Osteoblast (primary cell): ENCODE results near the gene PSME2. TPM values are rescaled to one million over a fixed set of nuclear protein-coding genes. Genes with fewer than 3 reads are reported as not detected.

ENCODE experiments used
- DNase-seq: peaks from one replicate; pipeline ENCODE4 v3.0.0; 2011; ENCODE audit warnings: low spot score, mixed read lengths; ENCODE audit not compliant: insufficient read length; ENCODE audit errors: missing footprints
- H2AFZ ChIP-seq: 2 replicates; pipeline ENCODE4 v1.6.0; 2011; ENCODE audit warnings: mild to moderate bottlenecking, low read length
- H3K27ac ChIP-seq: 2 replicates; pipeline ENCODE4 v1.5.1; 2011; ENCODE audit warnings: mild to moderate bottlenecking, low read depth, low read length, moderate library complexity
- H3K27me3 ChIP-seq: 2 replicates; pipeline ENCODE4 v1.6.0; 2012; ENCODE audit warnings: mild to moderate bottlenecking, control low read depth, inconsistent platforms, low read length, moderate library complexity; ENCODE audit not compliant: insufficient read depth
- H3K36me3 ChIP-seq: 2 replicates; pipeline ENCODE4 v1.5.1; 2011; ENCODE audit warnings: mild to moderate bottlenecking, low read length, control low read depth, moderate library complexity; ENCODE audit not compliant: insufficient read depth
- H3K4me1 ChIP-seq: 2 replicates; pipeline ENCODE4 v1.5.1; 2011; ENCODE audit warnings: mild to moderate bottlenecking, low read length, control low read depth, moderate library complexity; ENCODE audit not compliant: insufficient read depth
- H3K4me2 ChIP-seq: 2 replicates; pipeline ENCODE4 v1.6.0; 2011; ENCODE audit warnings: mild to moderate bottlenecking, low read length; ENCODE audit not compliant: insufficient read depth
- H3K4me3 ChIP-seq: fragments of 200-600 bp; sonication (generic); 3 replicates; pipeline ENCODE4 v1.5.1; 2012; ENCODE audit warnings: mild to moderate bottlenecking, low read length, inconsistent platforms; ENCODE audit not compliant: insufficient read depth
- H3K79me2 ChIP-seq: 2 replicates; pipeline ENCODE4 v1.6.0; 2012; ENCODE audit warnings: mild to moderate bottlenecking, low read length, control low read depth, inconsistent platforms; ENCODE audit not compliant: insufficient read depth
- H3K9me3 ChIP-seq: 2 replicates; pipeline ENCODE4 v1.5.1; 2011; ENCODE audit warnings: low read depth, low read length, control low read depth
- H4K20me1 ChIP-seq: 2 replicates; pipeline ENCODE4 v1.6.0; 2012; ENCODE audit warnings: mild to moderate bottlenecking, low read length, control low read depth; ENCODE audit not compliant: insufficient read depth
- CTCF ChIP-seq: IDR thresholded peaks from 2 replicates; pipeline ENCODE4 v1.5.1; 2011; ENCODE audit warnings: mild to moderate bottlenecking, low read depth, low read length, moderate library complexity; ENCODE audit errors: extremely low read depth
- total RNA-seq: library from RNA; depleted of rRNA; stranded (reverse); fragments of >200 nt; gene quantifications from 2 replicates; pipeline ENCODE4 v1.2.3, GENCODE V29; 2012

The PSME2 gene
- total RNA-seq, 1 donor = 55.7 TPM

GRCh38 chr14:24179294-24179960, 33.0 kb upstream of the PSME2 start:
- no peak for TF ChIP-seq CTCF
- H3K4me2 ChIP-seq = no peak overlapping the region
- no peak overlapping the region for H3K4me3 ChIP-seq

GRCh38 chr14:24178399-24179178, 32.2 kb upstream of the PSME2 start:
- Histone ChIP-seq H3K27me3 (no peaks in the 10 kb centered on the region), H3K4me1 (peaks cover 7% of the 10 kb centered on the region), H3K4me3 (no peak overlapping the region), H3K27ac (no peak overlapping the region), H4K20me1 (no peaks in the 10 kb centered on the region), H2AFZ (no peak overlapping the region), H3K4me2 (no peak overlapping the region), H3K79me2 (no peaks in the 10 kb centered on the region), H3K9me3 (no peaks in the 10 kb centered on the region), H3K36me3 (peaks cover 57% of the 10 kb centered on the region)
- peak; percentile 46 for DNase-seq
- TF ChIP-seq CTCF = no peak

More at GRCh38 chr14:24179294-24179960, 33.0 kb upstream of the PSME2 start:
- no peaks in the 10 kb centered on the region for H3K27me3 ChIP-seq
- peak; percentile 19 for DNase-seq
- peaks cover 64% of the 10 kb centered on the region for H3K36me3 ChIP-seq
- no peaks in the 10 kb centered on the region for H4K20me1 ChIP-seq
- no peaks in the 10 kb centered on the region for H3K79me2 ChIP-seq
- H3K9me3 ChIP-seq = no peaks in the 10 kb centered on the region
- H2AFZ ChIP-seq = no peak overlapping the region
- peak overlapping the region; percentile 72 for H3K27ac ChIP-seq
- peaks cover 7% of the 10 kb centered on the region for H3K4me1 ChIP-seq

- Histone ChIP-seq H2AFZ (no peak overlapping the region), H3K4me2 (no peak overlapping the region), H4K20me1 (no peaks in the 10 kb centered on the region), H3K36me3 (peaks cover 54% of the 10 kb centered on the region), H3K27ac (no peak overlapping the region), H3K4me1 (peaks cover 7% of the 10 kb centered on the region), H3K27me3 (no peaks in the 10 kb centered on the region), H3K79me2 (no peaks in the 10 kb centered on the region), H3K4me3 (no peak overlapping the region), H3K9me3 (no peaks in the 10 kb centered on the region)
- peak; percentile 26 for DNase-seq
- no peak for TF ChIP-seq CTCF
Measured at GRCh38 chr14:24177891-24178290, 31.5 kb upstream of the PSME2 start.

- TF ChIP-seq CTCF = no peak
- Histone ChIP-seq H3K9me3 (no peaks in the 10 kb centered on the region), H3K4me1 (peaks cover 7% of the 10 kb centered on the region), H4K20me1 (no peaks in the 10 kb centered on the region), H3K36me3 (peaks cover 48% of the 10 kb centered on the region), H2AFZ (no peak overlapping the region), H3K4me2 (no peak overlapping the region), H3K27me3 (no peaks in the 10 kb centered on the region), H3K79me2 (no peaks in the 10 kb centered on the region), H3K4me3 (no peak overlapping the region), H3K27ac (no peak overlapping the region)
- peak; percentile 63 for DNase-seq
Measured at GRCh38 chr14:24177041-24177825, 30.8 kb upstream of the PSME2 start.
